HCT116 (cell line): Measurements from ENCODE around the gene STIMATE. TPM values are rescaled to one million over a fixed set of nuclear protein-coding genes. Genes with fewer than 3 reads are reported as not detected.

Experiments
- ATAC-seq: fragments of 200-7000 bp; cut with Tn5 transposase; 2 replicates; pipeline ENCODE4 v1.9.1; 2020; ENCODE audit warnings: mild to moderate bottlenecking, moderate library complexity
- BruUV-seq: library from RNA; stranded (reverse); fragments of 400-500 nt; replicated peaks from 2 replicates; lab custom pipeline; 2021; lab: Mats Ljungman, UMichigan
- CTCF ChIA-PET: fragments of 300-600 bp; sonication (Branson Sonifier 250); formaldehyde crosslinking; loops from one replicate; lab custom pipeline; 2021; ENCODE audit warnings: antibody characterized with exemption; lab: Charles Lee
- POLR2A ChIA-PET: fragments of 300-600, 350-600 bp; sonication (Branson Sonifier 250); formaldehyde crosslinking; loops from one replicate; lab custom pipeline; 2021; ENCODE audit warnings: antibody characterized with exemption; lab: Charles Lee
- RAD21 ChIA-PET, 2 experiments: fragments of 300-600 bp; sonication (Branson Sonifier 250); formaldehyde crosslinking; loops; one replicate each; lab custom pipeline; 2023; ENCODE audit warnings: low total read pairs in 2 of 2; ENCODE audit not compliant: uncharacterized antibody in 2 of 2, unreplicated experiment in 2 of 2, low non-redundant PET in 1 of 2; lab: Charles Lee
- DNase-seq: peaks from one replicate; pipeline ENCODE4 v3.0.0-alpha.2; 2010; ENCODE audit warnings: low read depth, low spot score
- H2AFZ ChIP-seq: fragments of 200-600 bp; shearing (Covaris generic), sonication (generic); 2 replicates; pipeline ENCODE4 v1.6.1; 2017; ENCODE audit warnings: low read depth, mixed run types, mixed read lengths, antibody characterized with exemption, low read length; ENCODE audit not compliant: poor library complexity, severe bottlenecking
- H3K27ac ChIP-seq: 2 replicates; pipeline ENCODE4 v1.5.1; 2012; ENCODE audit warnings: low read depth, low read length
- H3K27me3 ChIP-seq: fragments of 200-600 bp; sonication (generic); 2 replicates; pipeline ENCODE4 v1.6.1; 2016; ENCODE audit warnings: mixed run types, low read length, mixed read lengths; ENCODE audit not compliant: insufficient read depth
- H3K36me3 ChIP-seq, 2 experiments: fragments of 200-500 bp in 1 of 2; fragments of 200-600 bp in 1 of 2; sonication (Bioruptor generic) in 1 of 2; sonication (generic) in 1 of 2; 2 replicates each; pipeline versions ENCODE4 v1.5.1 to v1.6.1; 2014 to 2016; ENCODE audit warnings: low read length in 2 of 2, inconsistent platforms in 1 of 2, mixed read lengths in 1 of 2, mixed run types in 1 of 2; ENCODE audit not compliant: insufficient read depth in 2 of 2, control insufficient read depth in 1 of 2
- H3K4me1 ChIP-seq, 2 experiments: fragments of 200-600 bp in 1 of 2; sonication (generic) in 1 of 2; 2 replicates each; pipeline versions ENCODE4 v1.5.1 to v1.6.1; 2012 to 2017; ENCODE audit warnings: low read length in 2 of 2, inconsistent platforms in 1 of 2, mild to moderate bottlenecking in 1 of 2, mixed read lengths in 1 of 2, mixed run types in 1 of 2, moderate library complexity in 1 of 2; ENCODE audit not compliant: insufficient read depth in 2 of 2, control insufficient read depth in 1 of 2
- H3K4me2 ChIP-seq: fragments of 200-600 bp; sonication (generic); 2 replicates; pipeline ENCODE4 v1.6.1; 2017; ENCODE audit warnings: mixed run types, low read length, mixed read lengths
- H3K4me3 ChIP-seq, 2 experiments: fragments of 200-600 bp in 1 of 2; sonication (generic) in 1 of 2; replicated peaks in 1 of 2; 2 replicates each; pipeline ENCODE4 v1.5.1; 2011 to 2016; ENCODE audit warnings: low read length in 2 of 2, control low read depth in 1 of 2, low read depth in 1 of 2, mild to moderate bottlenecking in 1 of 2, mixed read lengths in 1 of 2, mixed run types in 1 of 2
- H3K79me2 ChIP-seq: fragments of 200-600 bp; sonication (generic); 2 replicates; pipeline ENCODE4 v1.6.1; 2017; ENCODE audit warnings: mild to moderate bottlenecking, mixed run types, low read length, moderate library complexity, mixed read lengths; ENCODE audit not compliant: insufficient read depth
- H3K9ac ChIP-seq: fragments of 200-600 bp; sonication (generic); 2 replicates; pipeline ENCODE4 v1.6.1; 2016; ENCODE audit warnings: low read length, mixed read lengths
- H3K9me2 ChIP-seq: fragments of 200-600 bp; sonication (generic), shearing (Covaris generic); 2 replicates; pipeline ENCODE4 v1.6.1; 2017; ENCODE audit warnings: mixed run types, mild to moderate bottlenecking, moderate library complexity; ENCODE audit not compliant: insufficient read depth
- H3K9me3 ChIP-seq, 2 experiments: fragments of 200-500 bp in 1 of 2; fragments of 200-600 bp in 1 of 2; sonication (Bioruptor generic) in 1 of 2; sonication (generic) in 1 of 2; 2 replicates each; pipeline ENCODE4 v1.6.1; 2014 to 2017; ENCODE audit warnings: low read length in 2 of 2, mixed read lengths in 2 of 2, inconsistent platforms in 1 of 2, low read depth in 1 of 2, mild to moderate bottlenecking in 1 of 2, mixed run types in 1 of 2, moderate library complexity in 1 of 2; ENCODE audit not compliant: control insufficient read depth in 1 of 2, insufficient read depth in 1 of 2
- H4K20me1 ChIP-seq: fragments of 200-600 bp; sonication (generic), shearing (Covaris generic); 2 replicates; pipeline ENCODE4 v1.6.1; 2017; ENCODE audit warnings: mixed run types, mild to moderate bottlenecking, moderate library complexity; ENCODE audit not compliant: insufficient read depth
- ATF3 ChIP-seq: IDR thresholded peaks from 2 replicates; pipeline ENCODE4 v1.6.1; 2012
- CTCF ChIP-seq, 3 experiments: fragments of 200-600 bp in 1 of 3; sonication (generic) in 1 of 3; IDR thresholded peaks in 2 of 3; conservative IDR thresholded peaks in 1 of 3; 2 replicates each; pipeline ENCODE4 v1.5.1; 2012 to 2017; ENCODE audit warnings: low read depth in 2 of 3, low read length in 2 of 3, antibody characterized with exemption in 1 of 3, borderline replicate concordance in 1 of 3, control low read depth in 1 of 3, mild to moderate bottlenecking in 1 of 3, mixed read lengths in 1 of 3, mixed run types in 1 of 3, moderate library complexity in 1 of 3; ENCODE audit not compliant: insufficient read depth in 1 of 3
- EGR1 ChIP-seq: IDR thresholded peaks from 2 replicates; pipeline ENCODE4 v1.6.1; 2012; ENCODE audit warnings: low read depth
- EZH2phosphoT487 ChIP-seq: fragments of 200-600 bp; IDR thresholded peaks from 2 replicates; pipeline ENCODE4 v1.6.1; 2018; ENCODE audit warnings: antibody characterized with exemption, borderline replicate concordance
- MAX ChIP-seq: IDR thresholded peaks from 2 replicates; pipeline ENCODE4 v1.6.1; 2012
- RAD21 ChIP-seq: IDR thresholded peaks from 2 replicates; pipeline ENCODE4 v1.6.1; 2012; ENCODE audit warnings: low read depth, mild to moderate bottlenecking
- SIN3A ChIP-seq: IDR thresholded peaks from 2 replicates; pipeline ENCODE4 v1.6.1; 2012; ENCODE audit warnings: low read depth
- intact Hi-C: fragments of 100-400 bp; cut with micrococcal nuclease; formaldehyde crosslinking; loops from 2 replicates; pipeline ENCODE4 v1.10.0; 2022
- total RNA-seq: library from RNA; stranded (reverse); gene quantifications from one replicate; pipeline ENCODE4 v1.2.1, GENCODE V29; 2021; ENCODE audit not compliant: unreplicated experiment

The STIMATE gene
- total RNA-seq, 1 experiment from 2014 or later, result 20.2 TPM

GRCh38 chr3:52829906-52830463 lies 67.4 kb downstream of the STIMATE start:
- DNase-seq, result no peak
- CTCF ChIA-PET, result no interaction called here
- intact Hi-C loops, result no loop called here

More at GRCh38 chr3:52829906-52830463, 67.4 kb downstream of the STIMATE start:
- H3K9me3 ChIP-seq, result no peaks in the 10 kb centered on the region
- no peak overlapping the region for H3K27ac ChIP-seq
- H3K27me3 ChIP-seq, result no peaks in the 10 kb centered on the region
- no peaks in the 10 kb centered on the region for H3K36me3 ChIP-seq
- H3K4me3 ChIP-seq, result no peak overlapping the region
- TF ChIP-seq CTCF (IDR thresholded peaks at IDR 0.05 in 2 of 3, conservative IDR thresholded peaks at IDR 0.05 in 1 of 3; ENCODE audit: borderline replicate concordance in 1 of 3, insufficient read depth in 1 of 3, low read depth in 2 of 3, low read length in 2 of 3), result no peak
- TF ChIP-seq MAX, result no peak
- TF ChIP-seq ATF3, result no peak
- TF ChIP-seq SIN3A, result no peak
- no peak for TF ChIP-seq EGR1
- TF ChIP-seq RAD21, result no peak
- no peak for TF ChIP-seq EZH2phosphoT487
- TF ChIP-seq, all 23 proteins: peak for 0
- ATAC-seq, result no peak
- POLR2A ChIA-PET, result no interaction called here
- no peak overlapping the region for H3K4me2 ChIP-seq
- H3K4me1 ChIP-seq, result peaks cover 20 to 22% of the 10 kb centered on the region in 2 experiments
- BruUV-seq, result no TSS peak
- no peaks in the 10 kb centered on the region for H4K20me1 ChIP-seq
- no peaks in the 10 kb centered on the region for H3K79me2 ChIP-seq
- H3K9ac ChIP-seq, result no peak overlapping the region
- no peak overlapping the region for H2AFZ ChIP-seq
- RAD21 ChIA-PET, result no interaction called here
- no peaks in the 10 kb centered on the region for H3K9me2 ChIP-seq
